Measurements from ENCODE around the gene FAXC.

Gene FAXC

GRCh38 chr6:99318566-99318965 is 30.9 kb downstream of the FAXC start:
- no peak for DNase-seq (ENCODE audit: low spot score)
- TF ChIP-seq CTCF (IDR thresholded peaks at IDR 0.05; ENCODE audit: extremely low read depth, missing control alignments), result no peak

GRCh38 chr6:99312354-99312753 is 37.1 kb downstream of the FAXC start:
- DNase-seq (ENCODE audit: low spot score), result no peak
- TF ChIP-seq CTCF (IDR thresholded peaks at IDR 0.05; ENCODE audit: extremely low read depth, missing control alignments), result no peak

GRCh38 chr6:99310553-99310952 is 38.9 kb downstream of the FAXC start:
- no peak for DNase-seq (ENCODE audit: low spot score)
- no peak for TF ChIP-seq CTCF (IDR thresholded peaks at IDR 0.05; ENCODE audit: extremely low read depth, missing control alignments)

- DNase-seq (ENCODE audit: low spot score), result no peak
- TF ChIP-seq CTCF (IDR thresholded peaks at IDR 0.05; ENCODE audit: extremely low read depth, missing control alignments), result no peak
Observed at GRCh38 chr6:99309557-99309956, 39.9 kb downstream of the FAXC start.

- no peak for TF ChIP-seq CTCF (IDR thresholded peaks at IDR 0.05; ENCODE audit: extremely low read depth, missing control alignments)
- no peak for DNase-seq (ENCODE audit: low spot score)
Observed at GRCh38 chr6:99308788-99309187, 40.7 kb downstream of the FAXC start.

- TF ChIP-seq CTCF (IDR thresholded peaks at IDR 0.05; ENCODE audit: extremely low read depth, missing control alignments), result no peak
Observed at GRCh38 chr6:99307295-99307907, 42.1 kb downstream of the FAXC start.

GRCh38 chr6:99306341-99306740 is 43.1 kb downstream of the FAXC start:
- TF ChIP-seq CTCF (IDR thresholded peaks at IDR 0.05; ENCODE audit: extremely low read depth, missing control alignments), result no peak
- DNase-seq (ENCODE audit: low spot score), result no peak

More at GRCh38 chr6:99307295-99307907, 42.1 kb downstream of the FAXC start:
- DNase-seq (ENCODE audit: low spot score), result no peak

Data from GM20000 (cell line).